DMS79 (cell line): ENCODE measurements around the gene CLEC18C.
A peak's percentile ranks its signal among the peaks of the same experiment; 100 is the strongest.
"Not testable (repeated sequence)": the region's sequence is repeated elsewhere in the genome, so short reads cannot be mapped to it uniquely, and the experiment has no call there.

Experiments
- DNase-seq: peaks from one replicate; lab custom pipeline; 2025; lab: John Stamatoyannopoulos, UW

The CLEC18C gene

DNA sequence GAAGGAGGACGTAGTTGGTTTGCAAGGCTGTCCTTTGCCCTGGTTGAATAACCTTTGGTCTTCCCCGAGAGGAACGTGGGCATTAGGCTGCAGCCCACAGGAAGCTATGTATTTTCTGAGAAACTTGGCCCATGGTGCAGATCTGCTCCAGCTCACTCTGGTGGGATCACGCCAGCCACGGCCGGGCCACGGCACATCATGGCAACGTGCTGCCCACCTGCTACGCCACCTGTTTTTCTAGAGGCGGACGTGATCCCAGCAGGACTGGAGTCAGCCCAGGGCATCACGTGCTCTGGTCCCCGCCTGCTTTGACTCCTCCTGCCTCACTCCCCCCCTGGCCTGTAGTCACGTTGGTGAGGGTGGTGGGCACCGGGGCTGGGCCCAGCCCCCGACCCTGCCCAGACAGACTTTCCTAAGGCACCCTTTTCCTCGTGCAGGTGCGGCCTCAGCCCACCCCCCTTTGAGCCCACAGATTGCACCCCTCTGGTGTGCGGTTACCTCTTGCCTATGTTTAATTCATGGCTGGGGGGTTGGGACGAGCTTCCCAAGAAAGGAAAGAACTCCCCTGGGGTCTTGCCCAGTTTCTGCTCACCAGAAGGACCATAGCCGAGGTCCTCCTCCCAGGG is at the start of gene CLEC18C:
Gene CLEC18C (plus strand): TSS at position 576 of the 626 bp plus-strand sequence. CDS start 492 bp downstream, outside the sequence.
- DNase-seq = not testable (repeated sequence)

DNA sequence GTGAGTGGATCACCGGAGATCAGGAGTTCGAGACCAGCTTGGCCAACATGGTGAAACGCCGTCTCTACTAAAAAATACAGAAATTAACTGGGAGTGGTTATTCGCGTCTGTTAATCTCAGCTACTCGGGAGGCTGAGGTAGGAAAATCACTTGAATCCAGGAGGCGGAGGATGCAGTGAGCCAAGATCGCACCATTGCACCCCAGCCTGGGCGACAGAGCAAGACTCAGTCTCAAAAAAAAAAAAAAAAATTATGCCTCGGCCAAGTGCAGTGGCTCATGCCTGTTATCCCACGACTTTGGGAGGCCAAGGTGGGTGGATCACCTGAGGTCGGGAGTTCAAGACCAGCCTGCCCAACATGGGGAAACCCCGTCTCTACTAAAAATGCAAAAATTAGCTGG is 49.8 kb upstream of the CLEC18C start:
- not testable (repeated sequence) for DNase-seq

DNA sequence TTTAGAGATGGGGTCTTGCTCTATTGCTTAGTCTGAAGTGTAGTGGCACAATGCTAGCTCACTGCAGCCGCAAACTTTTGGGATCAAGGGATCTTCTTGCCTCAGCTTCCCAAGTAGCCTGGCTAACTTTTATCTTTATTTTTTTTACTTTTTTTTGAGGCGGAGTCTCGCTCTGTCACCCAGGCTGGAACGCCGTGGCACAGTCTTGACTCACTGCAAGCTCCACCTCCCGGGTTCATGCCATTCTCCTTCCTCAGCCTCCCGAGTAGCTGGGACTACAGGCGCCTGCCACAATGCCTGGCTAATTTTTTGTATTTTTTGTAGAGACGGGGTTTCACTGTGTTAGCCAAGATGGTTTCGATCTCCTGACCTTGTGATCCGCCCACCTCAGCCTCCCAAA is 47.4 kb upstream of the CLEC18C start:
- DNase-seq = not testable (repeated sequence)

DNA sequence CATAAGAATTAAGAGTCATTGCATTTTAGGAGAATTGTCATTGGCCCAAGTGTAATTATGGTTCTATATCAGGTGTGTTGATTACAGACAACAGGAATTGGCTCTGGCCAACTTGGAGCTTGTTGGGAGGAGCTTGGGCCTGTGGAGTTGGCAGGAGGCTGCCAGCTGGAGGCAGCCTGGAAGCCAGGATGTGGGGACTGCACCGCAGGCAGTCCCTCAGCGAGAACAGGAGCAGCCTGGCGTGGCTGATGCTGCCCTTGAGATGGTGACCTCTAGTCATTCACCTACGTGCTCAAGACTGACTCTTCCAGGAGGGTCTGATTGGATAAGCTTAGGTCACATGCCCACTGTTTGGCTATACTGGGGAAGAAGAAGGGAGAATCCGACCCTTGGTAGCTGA is 45.9 kb upstream of the CLEC18C start:
- DNase-seq = not testable (repeated sequence)

DNA sequence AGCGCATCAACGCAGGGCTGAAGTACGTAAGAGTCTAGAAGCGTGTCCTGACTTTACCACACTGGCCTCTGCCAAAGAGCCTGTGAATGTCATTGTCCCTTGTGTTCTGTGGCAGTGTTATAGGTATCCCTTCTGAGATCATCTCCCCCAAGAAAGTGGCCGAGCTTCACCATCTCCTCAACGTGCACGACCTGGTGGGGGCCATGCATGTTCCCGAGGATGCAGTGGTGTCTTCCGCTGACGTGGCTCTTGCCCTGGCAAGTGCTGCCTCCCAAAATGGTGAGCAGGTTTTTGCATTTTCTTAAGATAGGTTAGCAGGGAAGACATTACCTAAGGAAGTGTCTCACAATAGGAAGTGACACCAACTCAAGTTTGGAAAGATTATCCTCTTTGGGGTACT is 44.7 kb upstream of the CLEC18C start:
- DNase-seq = not testable (repeated sequence)

DNA sequence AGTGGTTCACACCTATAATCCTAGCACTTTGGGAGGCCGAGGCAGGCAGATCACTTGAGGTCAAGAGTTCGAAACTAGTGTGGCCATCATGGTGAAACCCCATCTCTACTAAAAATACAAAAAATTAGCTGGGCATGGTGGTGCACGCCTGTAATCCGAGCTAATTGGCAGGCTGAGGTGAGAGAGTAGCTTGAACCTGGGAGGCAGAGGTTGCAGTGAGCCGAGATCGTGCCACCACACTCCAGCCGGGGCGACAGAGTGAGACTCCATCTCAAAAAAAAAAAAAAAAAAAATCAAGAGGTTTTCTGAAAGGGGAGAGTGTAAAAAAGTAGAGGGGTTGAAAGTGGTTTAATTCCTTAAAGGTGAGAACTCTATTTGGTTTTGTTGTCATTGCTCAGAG is 37.8 kb upstream of the CLEC18C start:
- DNase-seq = not testable (repeated sequence)

DNA sequence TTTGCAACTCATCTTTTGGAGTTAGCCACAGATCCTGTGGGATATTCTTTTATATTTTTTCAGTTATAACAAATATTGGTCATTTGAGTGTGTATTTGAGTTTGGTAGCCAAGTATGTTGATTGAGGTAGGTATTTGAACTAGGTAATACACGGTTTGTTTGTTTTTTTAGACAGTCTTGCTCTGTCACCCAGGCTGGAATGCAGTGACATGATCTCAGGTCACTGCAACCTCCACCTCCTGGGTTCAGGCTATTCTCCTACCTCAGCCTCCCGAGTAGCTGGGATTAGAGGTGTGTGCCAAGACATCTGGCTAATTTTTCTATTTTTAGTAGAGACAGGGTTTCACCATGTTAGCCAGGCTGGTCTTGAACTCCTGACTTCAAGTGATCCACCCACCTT is 37.0 kb upstream of the CLEC18C start:
- not testable (repeated sequence) for DNase-seq

DNA sequence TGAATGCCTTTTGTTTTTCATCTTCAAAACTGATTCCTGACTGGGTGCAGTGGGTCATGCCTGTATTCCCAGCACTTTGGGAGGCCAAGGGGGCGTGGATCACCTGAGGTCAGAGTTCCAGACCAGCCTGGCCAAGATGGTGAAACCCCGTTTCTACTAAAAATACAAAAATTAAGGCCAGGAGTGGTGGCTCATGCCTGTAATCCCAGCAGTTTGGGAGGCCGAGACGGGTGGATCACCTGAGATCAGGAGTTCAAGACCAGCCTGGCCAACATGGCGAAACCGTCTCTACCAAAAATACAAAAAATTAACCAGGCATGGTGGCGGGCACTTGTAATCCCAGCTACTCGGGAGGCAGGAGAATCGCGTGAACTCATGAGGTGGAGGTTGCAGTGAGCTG is 30.8 kb upstream of the CLEC18C start:
- DNase-seq = not testable (repeated sequence)

DNA sequence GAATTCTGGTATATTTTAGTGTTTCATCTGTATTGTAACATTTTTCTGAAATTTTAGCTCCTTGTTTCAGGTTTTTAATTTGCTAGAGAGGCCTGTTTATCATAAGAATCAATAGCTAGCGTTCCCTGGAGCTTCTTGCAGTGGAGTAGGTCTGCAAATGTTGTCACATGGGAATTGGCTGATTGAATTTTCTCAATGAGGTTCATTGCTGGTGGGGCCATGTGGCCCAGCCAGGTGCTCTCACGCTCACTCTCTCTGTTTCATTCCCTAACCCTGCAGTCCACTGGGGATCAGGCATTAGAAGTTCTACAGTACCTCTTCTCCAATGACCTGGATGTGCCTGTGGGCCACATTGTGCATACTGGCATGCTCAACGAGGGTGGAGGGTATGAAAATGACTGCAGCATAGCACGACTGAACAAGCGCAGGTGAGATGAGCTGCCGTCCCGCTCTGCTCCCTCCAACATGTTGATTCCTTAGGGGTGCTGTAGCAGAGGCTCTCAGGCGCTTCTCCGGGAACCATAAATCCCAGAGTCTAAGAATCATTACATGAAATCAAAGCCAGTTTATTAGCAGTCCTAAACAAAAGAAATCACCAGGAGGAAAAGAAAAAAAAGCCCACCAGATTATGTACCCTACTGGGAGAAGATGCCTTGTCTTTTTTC is 30.2 kb upstream of the CLEC18C start:
- not testable (repeated sequence) for DNase-seq

DNA sequence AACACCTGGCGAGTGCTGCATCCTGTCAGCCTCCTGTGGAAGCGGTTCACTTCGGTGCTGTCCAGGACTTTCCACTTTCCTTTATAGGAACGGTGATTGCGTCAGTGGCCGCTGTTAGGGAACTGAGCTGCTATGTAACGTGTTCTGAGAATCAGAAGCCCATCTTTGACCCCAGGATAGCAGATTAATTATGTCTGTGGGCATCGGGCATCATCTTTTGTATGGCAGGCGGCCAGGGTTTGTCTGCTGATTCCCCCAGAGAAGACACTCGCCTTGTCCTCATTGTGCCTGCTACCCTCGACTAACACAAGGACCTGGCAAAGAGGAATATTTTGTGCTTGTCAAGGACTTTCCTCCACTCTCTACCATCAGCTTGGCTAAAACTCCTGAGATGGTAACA is 25.7 kb upstream of the CLEC18C start:
- DNase-seq = not testable (repeated sequence)

DNA sequence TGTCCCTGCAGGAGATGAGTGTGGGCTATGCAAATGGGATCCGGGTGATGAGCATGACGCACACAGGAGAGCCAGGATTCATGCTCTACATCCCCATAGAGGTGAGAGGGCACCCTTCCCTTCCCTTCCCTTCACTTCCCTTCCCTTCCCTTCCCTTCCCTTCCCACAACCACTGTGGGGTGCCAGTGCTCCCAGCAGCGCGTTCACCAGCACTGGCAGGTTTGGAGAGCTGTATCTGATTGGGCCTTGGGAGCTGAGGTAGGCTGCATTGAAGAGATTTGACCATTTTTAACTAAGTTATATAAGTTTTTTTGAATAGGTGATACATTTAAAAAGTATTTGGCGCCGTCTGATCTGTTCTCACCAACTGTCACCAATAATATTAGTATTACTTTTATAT is 25.1 kb upstream of the CLEC18C start:
- DNase-seq = not testable (repeated sequence)

DNA sequence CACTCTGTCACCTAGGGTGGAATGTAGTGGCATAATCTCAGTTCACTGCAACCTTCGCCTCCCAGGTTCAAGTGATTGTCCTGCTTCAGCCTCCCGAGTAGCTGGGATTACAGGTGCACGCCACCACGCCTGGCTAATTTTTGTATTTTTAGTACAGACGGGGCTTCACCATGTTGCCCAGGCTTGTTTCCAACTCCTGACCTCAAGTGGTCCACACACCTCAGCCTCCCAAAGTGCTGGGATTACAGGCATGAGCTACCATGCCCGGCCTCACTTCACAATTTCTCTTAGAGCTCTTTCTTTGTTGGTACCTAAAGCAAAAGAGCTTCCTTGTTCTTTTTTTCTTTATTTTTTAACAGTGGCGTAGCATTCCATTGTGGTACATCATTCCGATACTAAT is 24.3 kb upstream of the CLEC18C start:
- DNase-seq = not testable (repeated sequence)

DNA sequence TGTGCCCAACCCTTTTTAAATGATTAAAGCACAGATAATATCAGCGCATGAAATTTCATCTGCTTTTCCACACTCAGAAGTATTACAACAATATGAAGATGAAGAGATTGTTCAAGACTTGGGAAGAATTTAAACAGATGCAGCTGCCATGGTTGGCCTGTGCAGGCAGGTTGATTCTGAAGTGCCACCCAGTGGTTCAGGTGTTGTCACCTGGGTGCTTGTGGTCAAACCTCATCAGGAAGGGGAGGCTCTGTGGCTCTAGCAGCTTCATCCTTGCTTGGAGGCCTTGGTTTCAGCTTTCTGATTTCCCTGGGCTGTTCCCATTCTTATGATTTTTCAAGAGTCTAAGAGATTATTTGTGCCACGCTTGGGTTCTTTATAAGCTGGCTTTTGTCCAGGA is 22.2 kb upstream of the CLEC18C start:
- peak; percentile 98 for DNase-seq

DNA sequence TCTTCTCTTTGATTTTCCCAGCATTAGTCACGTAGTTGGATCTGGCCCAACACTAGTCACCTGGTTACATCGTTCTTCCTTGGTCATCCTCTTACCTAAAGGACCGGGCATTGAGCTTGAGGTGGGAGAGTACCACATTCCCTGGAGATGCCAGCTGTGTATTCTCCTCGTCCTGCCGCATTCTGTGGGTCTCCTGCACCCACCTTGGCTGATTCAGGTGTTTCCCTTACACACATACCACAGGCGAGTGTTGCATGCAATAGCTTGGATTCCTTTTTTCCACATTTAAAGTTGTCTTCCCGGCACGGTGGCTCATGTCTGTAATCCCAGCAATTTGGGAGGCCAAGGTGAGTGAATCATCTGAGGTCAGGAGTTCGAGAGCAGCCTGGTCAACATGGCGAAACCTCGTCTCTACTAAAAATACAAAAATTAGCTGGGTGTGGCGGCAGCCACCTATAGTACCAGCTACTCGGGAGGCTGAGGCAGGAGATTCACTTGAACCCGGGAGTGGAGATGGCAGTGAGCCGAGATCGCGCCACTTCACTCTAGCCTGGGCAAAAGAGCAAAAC is 21.6 kb upstream of the CLEC18C start:
- DNase-seq = no peak

DNA sequence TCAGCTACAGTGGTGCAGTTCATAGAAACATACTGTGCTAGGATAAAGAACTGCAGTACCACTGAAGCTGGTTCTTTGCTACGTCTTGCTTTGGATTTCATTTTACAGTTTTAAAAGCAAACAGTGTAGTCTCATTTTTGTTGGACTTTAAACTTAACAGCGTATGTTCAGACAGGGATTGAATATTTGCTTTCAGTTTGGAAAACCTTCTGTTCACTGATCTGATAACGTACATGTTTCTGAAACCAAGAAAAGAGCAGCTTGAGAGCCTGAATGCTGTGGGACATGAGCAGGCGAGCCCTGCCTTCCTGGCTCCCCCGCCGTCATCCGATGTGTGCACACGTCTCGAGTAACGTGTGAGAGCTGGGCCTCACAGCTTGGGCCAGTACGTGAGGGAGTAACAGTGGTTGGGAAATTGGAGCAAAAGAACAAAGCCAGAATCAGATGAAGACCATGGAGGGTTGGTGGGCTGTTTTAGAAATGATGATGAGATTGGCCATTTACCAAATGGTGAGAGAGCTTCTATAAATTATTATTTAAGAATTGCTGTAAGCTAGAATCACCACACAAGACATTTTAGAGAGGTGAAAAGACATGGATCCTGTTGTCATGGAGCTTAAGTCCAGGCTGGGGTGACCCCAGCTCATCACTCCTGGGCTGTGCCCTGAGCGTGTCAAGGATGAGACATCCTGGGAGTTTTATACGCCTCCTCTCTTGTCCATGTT is 20.8 kb upstream of the CLEC18C start:
- no peak for DNase-seq

DNA sequence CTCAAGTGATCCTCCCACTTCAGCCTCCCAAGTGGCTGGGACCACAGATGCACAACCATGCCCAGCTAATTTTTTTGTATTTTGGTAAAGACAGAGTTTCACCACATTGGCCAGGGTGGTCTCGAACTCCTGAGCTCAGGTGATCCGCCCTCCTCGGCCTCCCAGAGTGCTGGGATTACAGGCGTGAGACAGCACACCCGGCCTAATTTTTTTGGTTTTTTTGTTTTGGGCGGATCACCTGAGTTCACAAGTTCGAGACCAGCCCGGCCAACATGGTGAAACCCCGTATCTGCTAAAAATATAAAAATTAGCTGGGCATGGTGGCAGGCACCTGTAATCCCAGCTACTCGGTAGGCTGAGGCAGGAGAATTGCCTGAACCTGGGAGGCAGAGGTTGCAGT is 18.9 kb upstream of the CLEC18C start:
- not testable (repeated sequence) for DNase-seq

DNA sequence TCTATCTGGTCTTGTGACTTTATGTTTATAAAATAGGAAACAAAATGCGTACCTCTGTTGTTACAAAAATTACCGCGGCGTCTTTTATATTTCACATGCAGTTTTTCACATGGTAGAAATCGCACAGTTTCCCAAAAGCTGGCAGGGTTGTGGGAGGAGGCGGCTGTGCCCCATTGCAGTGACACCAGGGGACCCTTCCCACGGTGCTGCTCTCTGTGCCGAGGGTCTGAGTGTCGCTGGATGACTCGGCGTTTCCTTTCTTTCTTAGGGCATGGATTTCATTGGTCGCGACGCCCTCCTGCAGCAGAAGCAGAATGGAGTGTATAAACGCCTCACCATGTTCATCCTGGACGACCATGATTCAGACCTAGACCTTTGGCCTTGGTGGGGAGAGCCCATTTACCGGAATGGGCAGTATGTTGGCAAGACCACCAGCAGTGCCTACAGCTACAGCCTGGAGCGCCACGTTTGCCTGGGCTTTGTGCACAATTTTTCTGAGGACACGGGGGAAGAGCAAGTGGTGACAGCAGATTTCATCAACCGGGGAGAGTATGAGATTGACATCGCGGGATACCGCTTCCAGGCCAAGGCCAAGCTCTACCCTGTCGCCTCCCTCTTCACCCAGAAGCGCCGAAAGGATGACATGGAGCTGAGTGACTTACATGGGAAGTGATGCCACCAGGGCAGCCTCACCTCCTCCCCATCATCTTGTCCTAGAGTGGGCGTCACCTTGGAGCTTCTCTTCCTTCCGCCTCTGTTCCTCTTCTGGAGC is 17.2 kb upstream of the CLEC18C start:
- no peak for DNase-seq

DNA sequence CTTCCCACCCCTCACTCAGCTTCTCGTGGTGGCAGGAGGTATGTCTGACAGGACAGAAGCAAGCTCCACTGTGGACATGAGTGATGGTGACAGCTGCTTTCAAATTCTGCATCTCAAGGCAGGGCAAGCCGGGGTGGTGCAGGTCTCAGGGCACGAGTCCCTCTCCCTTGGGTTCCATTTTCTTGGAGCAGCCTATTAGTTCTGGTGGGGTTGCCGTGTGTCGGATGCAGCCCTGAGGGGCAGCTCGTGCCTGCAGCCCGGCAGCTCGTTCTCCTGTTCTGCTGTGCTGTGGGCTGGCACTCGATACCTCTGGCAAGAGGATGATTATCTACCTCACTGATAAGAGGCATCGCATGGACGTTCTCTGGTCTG is 16.5 kb upstream of the CLEC18C start:
- DNase-seq = no peak

DNA sequence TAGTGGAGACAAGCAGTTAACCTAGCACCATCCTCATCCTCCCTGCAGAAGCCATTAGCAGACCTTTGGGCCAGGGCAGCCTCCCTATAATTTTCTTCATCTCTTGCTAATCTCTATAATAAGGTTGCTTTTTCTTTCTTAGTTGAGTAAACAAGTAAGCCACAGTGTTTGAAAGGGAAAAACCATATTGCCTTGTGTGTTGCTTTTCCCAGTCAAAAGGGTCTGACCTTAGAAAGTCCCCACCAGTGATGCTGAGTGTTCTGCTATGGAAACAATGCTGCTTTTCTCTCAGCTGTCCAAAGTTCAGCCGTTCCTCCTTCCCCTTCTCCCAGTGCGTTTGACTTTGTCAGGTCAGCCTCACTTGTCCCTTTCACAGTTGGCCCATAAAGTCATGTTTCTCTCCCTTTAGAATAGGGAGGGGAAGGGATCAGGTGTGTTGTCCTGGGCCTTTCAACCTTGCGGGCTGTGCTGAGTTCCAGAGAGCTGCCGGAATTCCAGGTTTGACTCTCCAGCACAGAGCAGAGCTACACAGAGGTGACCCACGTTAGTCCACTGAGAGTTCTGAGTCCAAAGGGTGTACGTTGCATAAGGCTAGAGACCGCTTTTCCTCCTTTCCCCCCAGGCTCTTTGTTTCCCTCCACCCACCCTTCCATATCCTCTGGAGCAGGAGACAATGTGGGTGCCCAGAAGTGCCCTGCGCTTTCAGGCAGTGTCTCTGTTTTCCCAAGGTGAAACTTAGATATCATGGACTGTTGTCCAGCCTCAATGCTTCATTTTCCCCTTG is 15.9 kb upstream of the CLEC18C start:
- no peak for DNase-seq

DNA sequence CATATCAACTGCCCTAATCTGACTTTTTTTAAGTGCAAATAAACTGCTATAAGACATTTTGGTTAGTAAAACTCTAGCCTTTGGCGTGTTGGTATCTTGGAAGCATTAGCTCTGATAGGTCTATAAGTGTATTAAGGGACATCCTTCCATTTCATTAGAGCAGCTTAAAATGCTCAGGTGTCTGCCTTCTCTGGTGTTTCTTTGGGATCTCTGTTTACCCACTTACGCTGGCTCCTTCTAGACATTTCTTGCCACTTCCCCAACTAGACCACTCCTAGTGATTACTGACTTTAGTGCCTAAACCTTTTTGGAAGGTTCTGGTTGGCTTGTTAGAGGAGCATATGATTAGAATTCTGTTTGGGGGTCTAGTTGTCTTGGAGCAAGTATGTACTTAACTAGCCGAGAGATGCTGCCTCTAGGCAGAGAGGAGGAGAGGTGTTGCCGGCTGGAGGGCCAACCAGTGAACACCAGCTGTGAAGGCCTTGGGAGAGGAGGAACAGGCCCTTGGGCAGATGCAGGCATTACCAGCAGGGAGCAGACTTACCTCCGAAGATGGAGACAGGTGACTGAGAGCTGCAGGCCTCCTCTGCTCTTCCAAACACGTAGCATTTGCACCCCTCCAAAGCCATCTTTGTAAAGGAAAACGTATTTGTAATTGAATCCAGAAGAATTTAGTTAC is 15.2 kb upstream of the CLEC18C start:
- no peak for DNase-seq
